Adrenal gland (tissue), 12 donors: ENCODE measurements around the gene UBE3D. TPM values are rescaled to one million over a fixed set of nuclear protein-coding genes. Genes with fewer than 3 reads are reported as not detected.

ENCODE experiments used
- DNase-seq, 7 donors: peaks; one replicate each; pipeline ENCODE4 v3.0.0-alpha.2; 2019 to 2020
- H3K27ac ChIP-seq, 5 donors: fragments of 200-600 bp; sonication (generic) in 4 of 5; 1 replicate in 3 of 5; 2 replicates in 2 of 5; pipeline versions ENCODE4 v1.5.1 to v1.8.0; 2016 to 2020; ENCODE audit warnings: mild to moderate bottlenecking in 1 of 5
- H3K27me3 ChIP-seq: fragments of 200-600 bp; 2 replicates; pipeline ENCODE4 v1.8.0; 2021
- H3K36me3 ChIP-seq, 2 donors: fragments of 200-600 bp; replicated peaks in 1 of 2; 1 replicate in 1 of 2; 2 replicates in 1 of 2; pipeline versions ENCODE4 v1.5.1 to v1.8.0; 2018 to 2022
- H3K4me1 ChIP-seq, 2 donors: fragments of 200-600 bp; replicated peaks in 1 of 2; 1 replicate in 1 of 2; 2 replicates in 1 of 2; pipeline versions ENCODE4 v1.5.1 to v1.8.0; 2018 to 2021
- H3K4me3 ChIP-seq, 4 donors: fragments of 200-600 bp; sonication (generic) in 3 of 4; one replicate each; pipeline ENCODE4 v1.5.1; 2016 to 2018
- H3K9me3 ChIP-seq, 3 donors: fragments of 200-600 bp; sonication (generic) in 1 of 3; replicated peaks in 1 of 3; 1 replicate in 2 of 3; 2 replicates in 1 of 3; pipeline versions ENCODE4 v1.5.1 to v1.8.0; 2016 to 2021
- CTCF ChIP-seq, 6 experiments: fragments of 450-650 bp in 4 of 6; fragments of 200-600 bp in 2 of 6; sonication (generic) in 1 of 6; IDR thresholded peaks; 1 replicate in 5 of 6; 2 replicates in 1 of 6; pipeline versions ENCODE4 v1.5.1 to v1.8.0; 2016 to 2021; ENCODE audit warnings: antibody characterized with exemption in 6 of 6, mild to moderate bottlenecking in 2 of 6, moderate library complexity in 1 of 6
- POLR2A ChIP-seq, 2 donors: fragments of 450-650 bp; IDR thresholded peaks; one replicate each; pipeline ENCODE4 v1.6.1; 2017; ENCODE audit warnings: antibody characterized with exemption in 2 of 2, mild to moderate bottlenecking in 2 of 2, moderate library complexity in 1 of 2
- WGBS, 4 donors: extraction: QIAGEN DNeasy Blood & Tissue Kit in 2 of 4; methylation state at CpG; one replicate each; pipeline versions ENCODE4 v1.1.5 to v1.1.7; 2013 to 2017; 5-methylcytosine and 5-hydroxymethylcytosine counted together
- intact Hi-C, 2 donors: fragments of 100-400 bp; cut with DNase I; formaldehyde crosslinking; loops; one replicate each; pipeline versions ENCODE4 v1.14.1 to v1.15.0; 2022 to 2023
- polyA plus RNA-seq, 3 donors: library from polyadenylated mRNA; stranded (reverse); fragments of 200-250 nt in 2 of 3; fragments of 350-450 nt in 1 of 3; fragmentation: Illumina TruSeq in 1 of 3; extraction: RNeasy Lipid Tissue Mini Kit (QIAGEN cat#74804) in 1 of 3; gene quantifications; one replicate each; pipeline ENCODE4 v1.2.3, GENCODE V29; 2013 to 2014
- total RNA-seq, 9 donors: library from RNA; depleted of rRNA in 4 of 9; stranded (reverse); fragments of >200 nt in 4 of 9; fragments of 120-200 nt in 1 of 9; fragmentation: NEBNext Ultra II Directional in 1 of 9; extraction: Animal tissue kit (Norgen Biotek cat#: 25700) in 1 of 9; gene quantifications; one replicate each; pipeline versions ENCODE4 v1.1.0 to v1.2.4, GENCODE V29; 2013 to 2023
- donor health status: healthy with polysubstance abuse.
- donor health status: Bipolar disorder and iron deficiency.
- donor health status: DM: yes; HTN: yes; CAD: no.
- donor health status: DM: no; HTN: no; CAD: no.
- donor health status: DM: no; HTN: no; CAD: no.
- donor health status: DM: yes; HTN: yes; CAD: no.

The UBE3D gene
- total and polyA plus RNA-seq, 12 donors = 1.3 to 15.9 (median 7.7) TPM

GRCh38 chr6:82866446-82866845, 199.2 kb downstream of the UBE3D start:
- 37 to 75% (median 50%) methylated on average over 3 of the region's 3 CpGs for WGBS, 4 donors

GRCh38 chr6:82865461-82865860, 200.2 kb downstream of the UBE3D start:
- intact Hi-C loops = no loop called here
- DNase-seq = no peak
- WGBS, 4 donors = 78 to 85% (median 79%) methylated on average over 3 of the region's 3 CpGs
- Histone ChIP-seq H3K4me1 (no peaks in the 10 kb centered on the region), H3K27me3 (no peaks in the 10 kb centered on the region), H3K4me3 (no peak overlapping the region), H3K9me3 (no peaks in the 10 kb centered on the region), H3K27ac (no peak overlapping the region), H3K36me3 (no peaks in the 10 kb centered on the region)
- no peak for TF ChIP-seq CTCF (IDR thresholded peaks at IDR 0.05)
- TF ChIP-seq POLR2A (IDR thresholded peaks at IDR 0.05) = no peak

More at GRCh38 chr6:82866446-82866845, 199.2 kb downstream of the UBE3D start:
- TF ChIP-seq POLR2A (IDR thresholded peaks at IDR 0.05) (no peak), CTCF (IDR thresholded peaks at IDR 0.05) (no peak)
- intact Hi-C loops = no loop called here
- Histone ChIP-seq H3K27me3 (no peaks in the 10 kb centered on the region), H3K4me3 (no peak overlapping the region), H3K9me3 (no peaks in the 10 kb centered on the region), H3K4me1 (no peaks in the 10 kb centered on the region), H3K36me3 (no peaks in the 10 kb centered on the region), H3K27ac (no peak overlapping the region)
- DNase-seq = no peak

- TF ChIP-seq POLR2A (IDR thresholded peaks at IDR 0.05) (no peak), CTCF (IDR thresholded peaks at IDR 0.05) (no peak)
- H3K9me3 ChIP-seq = no peaks in the 10 kb centered on the region
- no peaks in the 10 kb centered on the region for H3K36me3 ChIP-seq
- H3K27ac ChIP-seq = no peak overlapping the region
- DNase-seq = no peak
- H3K27me3 ChIP-seq = no peaks in the 10 kb centered on the region
- H3K4me3 ChIP-seq = no peak overlapping the region
- H3K4me1 ChIP-seq = no peaks in the 10 kb centered on the region
- intact Hi-C loops = no loop called here
These were observed 201.9 kb downstream of the UBE3D start for GRCh38 chr6:82863781-82864180.

- Histone ChIP-seq H3K36me3 (no peaks in the 10 kb centered on the region), H3K4me1 (no peaks in the 10 kb centered on the region), H3K27ac (no peak overlapping the region), H3K4me3 (no peak overlapping the region), H3K27me3 (no peaks in the 10 kb centered on the region), H3K9me3 (no peaks in the 10 kb centered on the region)
- DNase-seq = no peak
- WGBS, 4 donors = 33 to 56% (median 45%) methylated on average over 1 of the region's 1 CpG
- intact Hi-C loops = no loop called here
- TF ChIP-seq CTCF (IDR thresholded peaks at IDR 0.05) = no peak
- TF ChIP-seq POLR2A (IDR thresholded peaks at IDR 0.05) = no peak
These were observed 203.1 kb downstream of the UBE3D start for GRCh38 chr6:82862543-82862942.
